PC-9 (cell line): ENCODE measurements around the gene BHLHA15. TPM values are rescaled to one million over a fixed set of nuclear protein-coding genes. Genes with fewer than 3 reads are reported as not detected.

ENCODE experiments used
- BruUV-seq: library from RNA; stranded (reverse); fragments of 400-500 nt; replicated peaks from 2 replicates; lab custom pipeline; 2021; lab: Mats Ljungman, UMichigan
- CTCF ChIA-PET: fragments of 300-600 bp; sonication (Branson Sonifier 250); formaldehyde crosslinking; loops from one replicate; lab custom pipeline; 2022; ENCODE audit warnings: antibody characterized with exemption; lab: Charles Lee
- POLR2A ChIA-PET: fragments of 300-600 bp; sonication (Branson Sonifier 250); formaldehyde crosslinking; loops from one replicate; lab custom pipeline; 2022; ENCODE audit warnings: antibody characterized with exemption; ENCODE audit not compliant: unreplicated experiment; lab: Charles Lee
- DNase-seq, 2 experiments: peaks; one replicate each; pipeline versions ENCODE4 v3.0.0 to v3.0.0-alpha.2; 2015 to 2022; ENCODE audit warnings: mixed read lengths in 1 of 2
- H2AFZ ChIP-seq: fragments of 200-600 bp; sonication (generic); 2 replicates; pipeline ENCODE4 v1.8.1; 2017; ENCODE audit warnings: antibody characterized with exemption
- H3F3A ChIP-seq: fragments of 200-600 bp; sonication (generic); 2 replicates; pipeline ENCODE4 v1.8.1; 2017; ENCODE audit warnings: antibody characterized with exemption, mild to moderate bottlenecking, low read depth; ENCODE audit not compliant: insufficient read depth
- H3K27ac ChIP-seq: fragments of 200-600 bp; sonication (generic); 2 replicates; pipeline ENCODE4 v1.6.1; 2016; ENCODE audit warnings: mixed run types
- H3K27me3 ChIP-seq: fragments of 200-600 bp; sonication (generic); 2 replicates; pipeline ENCODE4 v1.6.1; 2016; ENCODE audit warnings: low read depth, mixed run types; ENCODE audit not compliant: insufficient read depth
- H3K36me3 ChIP-seq: fragments of 200-600 bp; sonication (generic); 2 replicates; pipeline ENCODE4 v1.6.1; 2016; ENCODE audit warnings: low read depth, mixed run types
- H3K4me1 ChIP-seq: fragments of 200-600 bp; sonication (generic); replicated peaks from 2 replicates; pipeline ENCODE4 v1.6.1; 2016; ENCODE audit warnings: mixed run types; ENCODE audit not compliant: insufficient read depth
- H3K4me2 ChIP-seq: fragments of 200-600 bp; sonication (generic); 2 replicates; pipeline ENCODE4 v1.6.1; 2017; ENCODE audit warnings: mixed run types
- H3K4me3 ChIP-seq: fragments of 200-600 bp; sonication (generic); 2 replicates; pipeline ENCODE4 v1.6.1; 2016; ENCODE audit warnings: mixed run types
- H3K79me2 ChIP-seq: fragments of 200-600 bp; sonication (generic); 2 replicates; pipeline ENCODE4 v1.6.1; 2017; ENCODE audit warnings: low read depth, mixed run types
- H3K9me2 ChIP-seq: fragments of 200-600 bp; sonication (generic); 2 replicates; pipeline ENCODE4 v1.8.1; 2017; ENCODE audit warnings: mild to moderate bottlenecking; ENCODE audit not compliant: insufficient read depth
- H3K9me3 ChIP-seq: fragments of 200-600 bp; sonication (generic); 2 replicates; pipeline ENCODE4 v1.8.1; 2016; ENCODE audit warnings: low read depth; ENCODE audit not compliant: insufficient read depth
- H4K20me1 ChIP-seq: fragments of 200-600 bp; sonication (generic); 2 replicates; pipeline ENCODE4 v1.8.1; 2017; ENCODE audit not compliant: insufficient read depth
- CTCF ChIP-seq: fragments of 200-600 bp; sonication (generic); conservative IDR thresholded peaks from 2 replicates; pipeline ENCODE4 v1.6.1; 2017; ENCODE audit warnings: mixed run types, antibody characterized with exemption, mild to moderate bottlenecking, moderate library complexity
- EZH2 ChIP-seq: fragments of 200-600 bp; sonication (generic); IDR thresholded peaks from 2 replicates; pipeline ENCODE4 v1.8.0; 2017; ENCODE audit warnings: antibody characterized with exemption, low read depth
- intact Hi-C: fragments of 100-400 bp; cut with micrococcal nuclease; formaldehyde crosslinking; loops from one replicate; pipeline ENCODE4 v1.10.0; 2022; ENCODE audit not compliant: unreplicated experiment
- total RNA-seq: library from RNA; stranded (reverse); gene quantifications from 2 replicates; pipeline ENCODE4 v1.2.3, GENCODE V29; 2021

Gene BHLHA15
- total RNA-seq, 1 experiment from 2014 or later, result 0.79 TPM

- no peak overlapping the region for H2AFZ ChIP-seq
- no peaks in the 10 kb centered on the region for H4K20me1 ChIP-seq
- H3K27ac ChIP-seq, result no peak overlapping the region
- no peaks in the 10 kb centered on the region for H3K9me3 ChIP-seq
- no peak for DNase-seq
- peaks cover 4% of the 10 kb centered on the region; the same call in 1 of the 2 replicates for H3K36me3 ChIP-seq
- H3K4me3 ChIP-seq, result no peak overlapping the region
- no peak overlapping the region for H3K4me2 ChIP-seq
- no peaks in the 10 kb centered on the region for H3K27me3 ChIP-seq
- CTCF ChIA-PET, result interaction anchor here (1.5 kb wide), 2 partner anchors 34 to 144 kb away, joined by 6 to 7 read pairs; no protein-coding TSS in a partner anchor
- no TSS peak for BruUV-seq
- peaks cover 25% of the 10 kb centered on the region for H3K4me1 ChIP-seq
- peaks cover 34% of the 10 kb centered on the region for H3F3A ChIP-seq
- H3K9me2 ChIP-seq, result no peaks in the 10 kb centered on the region
- TF ChIP-seq CTCF (no peak), EZH2 (no peak)
- H3K79me2 ChIP-seq, result peaks cover 30% of the 10 kb centered on the region
- intact Hi-C loops, result loop anchor here (1.0 to 5.0 kb wide), 5 partner anchors 61 to 1050 kb away; partner anchors contain the start of genes ASNS, LMTK2 and SDHAF3
- POLR2A ChIA-PET, result no interaction called here
Measured at GRCh38 chr7:98167653-98168052, 43.6 kb upstream of the BHLHA15 start.

- ChIA-PET CTCF (interaction anchor here (0.6 to 1.9 kb wide), 8 partner anchors 10 to 1571 kb away, joined by 3 to 33 read pairs (median 5); no protein-coding TSS in a partner anchor), POLR2A (interaction anchor here (0.6 to 0.7 kb wide), 2 partner anchors 53 to 60 kb away, joined by 4 read pairs; no protein-coding TSS in a partner anchor)
- H3K9me2 ChIP-seq, result no peaks in the 10 kb centered on the region
- H2AFZ ChIP-seq, result no peak overlapping the region
- peaks cover 8% of the 10 kb centered on the region; the same call in 1 of the 2 replicates for H3K36me3 ChIP-seq
- H3K4me1 ChIP-seq, result peaks cover 18% of the 10 kb centered on the region
- H3K27me3 ChIP-seq, result no peaks in the 10 kb centered on the region
- H3K27ac ChIP-seq, result no peak overlapping the region
- peaks cover 31% of the 10 kb centered on the region for H3F3A ChIP-seq
- H3K9me3 ChIP-seq, result no peaks in the 10 kb centered on the region
- no peak overlapping the region for H3K4me3 ChIP-seq
- peak; percentile 74 to 79 for DNase-seq
- H4K20me1 ChIP-seq, result no peaks in the 10 kb centered on the region
- H3K4me2 ChIP-seq, result no peak overlapping the region
- intact Hi-C loops, result loop anchor here (1.0 to 5.0 kb wide), 5 partner anchors 62 to 1051 kb away; partner anchors contain the start of genes ASNS, LMTK2 and SDHAF3
- no peak for TF ChIP-seq EZH2
- TF ChIP-seq CTCF, result peak; percentile 91
- H3K79me2 ChIP-seq, result peaks cover 24% of the 10 kb centered on the region
- no TSS peak for BruUV-seq
Measured at GRCh38 chr7:98168181-98168903, 42.9 kb upstream of the BHLHA15 start.

- POLR2A ChIA-PET, result interaction anchor here (0.6 to 0.7 kb wide), 2 partner anchors 53 to 61 kb away, joined by 4 read pairs; no protein-coding TSS in a partner anchor
Measured at GRCh38 chr7:98168904-98169621, 42.2 kb upstream of the BHLHA15 start.

More at GRCh38 chr7:98168904-98169621, 42.2 kb upstream of the BHLHA15 start:
- no peaks in the 10 kb centered on the region for H3K9me2 ChIP-seq
- no peak overlapping the region for H3K4me3 ChIP-seq
- BruUV-seq, result no TSS peak
- CTCF ChIA-PET, result interaction anchor here (0.6 to 1.9 kb wide), 6 partner anchors 35 to 147 kb away, joined by 4 to 33 read pairs (median 6); no protein-coding TSS in a partner anchor
- DNase-seq, result no peak
- H4K20me1 ChIP-seq, result no peaks in the 10 kb centered on the region
- no peaks in the 10 kb centered on the region for H3K27me3 ChIP-seq
- no peak overlapping the region for H3K4me2 ChIP-seq
- H3K79me2 ChIP-seq, result peaks cover 24% of the 10 kb centered on the region
- TF ChIP-seq EZH2 (no peak), CTCF (peak; percentile 31; the same call in 1 of the 2 replicates)
- intact Hi-C loops, result loop anchor here (1.0 to 5.0 kb wide), 5 partner anchors 63 to 1052 kb away; partner anchors contain the start of genes ASNS, LMTK2 and SDHAF3
- peaks cover 9% of the 10 kb centered on the region; the same call in 1 of the 2 replicates for H3K36me3 ChIP-seq
- peaks cover 27% of the 10 kb centered on the region for H3F3A ChIP-seq
- H3K27ac ChIP-seq, result no peak overlapping the region
- H3K9me3 ChIP-seq, result no peaks in the 10 kb centered on the region
- peaks cover 11% of the 10 kb centered on the region for H3K4me1 ChIP-seq
- no peak overlapping the region for H2AFZ ChIP-seq
